ENCODE results near the gene ZFP92. TPM values are rescaled to one million over a fixed set of nuclear protein-coding genes. Genes with fewer than 3 reads are reported as not detected.

ZFP92 gene
- total and polyA plus RNA-seq, 2 experiments from 2014 or later: 0.09 TPM; not detected in 1

- TF ChIP-seq, protein P1, sequence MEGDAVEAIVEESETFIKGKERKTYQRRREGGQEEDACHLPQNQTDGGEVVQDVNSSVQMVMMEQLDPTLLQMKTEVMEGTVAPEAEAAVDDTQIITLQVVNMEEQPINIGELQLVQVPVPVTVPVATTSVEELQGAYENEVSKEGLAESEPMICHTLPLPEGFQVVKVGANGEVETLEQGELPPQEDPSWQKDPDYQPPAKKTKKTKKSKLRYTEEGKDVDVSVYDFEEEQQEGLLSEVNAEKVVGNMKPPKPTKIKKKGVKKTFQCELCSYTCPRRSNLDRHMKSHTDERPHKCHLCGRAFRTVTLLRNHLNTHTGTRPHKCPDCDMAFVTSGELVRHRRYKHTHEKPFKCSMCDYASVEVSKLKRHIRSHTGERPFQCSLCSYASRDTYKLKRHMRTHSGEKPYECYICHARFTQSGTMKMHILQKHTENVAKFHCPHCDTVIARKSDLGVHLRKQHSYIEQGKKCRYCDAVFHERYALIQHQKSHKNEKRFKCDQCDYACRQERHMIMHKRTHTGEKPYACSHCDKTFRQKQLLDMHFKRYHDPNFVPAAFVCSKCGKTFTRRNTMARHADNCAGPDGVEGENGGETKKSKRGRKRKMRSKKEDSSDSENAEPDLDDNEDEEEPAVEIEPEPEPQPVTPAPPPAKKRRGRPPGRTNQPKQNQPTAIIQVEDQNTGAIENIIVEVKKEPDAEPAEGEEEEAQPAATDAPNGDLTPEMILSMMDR (IDR thresholded peaks at IDR 0.05; ENCODE audit: low read depth, low read length): no peak
- H3K27ac ChIP-seq: no peak overlapping the region
- H3K4me3 ChIP-seq: no peak overlapping the region
- H3K4me1 ChIP-seq (ENCODE audit: low read depth): peaks cover 6% of the 10 kb centered on the region
- H3K27me3 ChIP-seq: no peaks in the 10 kb centered on the region
- no peaks in the 10 kb centered on the region for H3K9me3 ChIP-seq (ENCODE audit: low read depth)
- no peak for DNase-seq (ENCODE audit: low read depth in 1 of 2, low spot score in 1 of 2)
- H3K36me3 ChIP-seq: no peaks in the 10 kb centered on the region
Observed at GRCh38 chrX:153455571-153455970, 44.3 kb downstream of the ZFP92 start.

- Histone ChIP-seq H3K4me3 (no peak overlapping the region), H3K27me3 (no peaks in the 10 kb centered on the region), H3K36me3 (no peaks in the 10 kb centered on the region), H3K27ac (no peak overlapping the region), H3K4me1 (ENCODE audit: low read depth) (peaks cover 6% of the 10 kb centered on the region), H3K9me3 (ENCODE audit: low read depth) (no peaks in the 10 kb centered on the region)
- no peak for DNase-seq (ENCODE audit: low read depth in 1 of 2, low spot score in 1 of 2)
- TF ChIP-seq, protein P1 (IDR thresholded peaks at IDR 0.05; ENCODE audit: low read depth, low read length): no peak
Observed at GRCh38 chrX:153456161-153456560, 44.9 kb downstream of the ZFP92 start.

GRCh38 chrX:153456704-153457103, 45.4 kb downstream of the ZFP92 start:
- Histone ChIP-seq H3K4me3 (no peak overlapping the region), H3K27ac (no peak overlapping the region), H3K27me3 (no peaks in the 10 kb centered on the region), H3K9me3 (ENCODE audit: low read depth) (no peaks in the 10 kb centered on the region), H3K36me3 (no peaks in the 10 kb centered on the region), H3K4me1 (ENCODE audit: low read depth) (peaks cover 2% of the 10 kb centered on the region)
- TF ChIP-seq, protein P1 (IDR thresholded peaks at IDR 0.05; ENCODE audit: low read depth, low read length): no peak
- DNase-seq (ENCODE audit: low read depth in 1 of 2, low spot score in 1 of 2): no peak

DNA sequence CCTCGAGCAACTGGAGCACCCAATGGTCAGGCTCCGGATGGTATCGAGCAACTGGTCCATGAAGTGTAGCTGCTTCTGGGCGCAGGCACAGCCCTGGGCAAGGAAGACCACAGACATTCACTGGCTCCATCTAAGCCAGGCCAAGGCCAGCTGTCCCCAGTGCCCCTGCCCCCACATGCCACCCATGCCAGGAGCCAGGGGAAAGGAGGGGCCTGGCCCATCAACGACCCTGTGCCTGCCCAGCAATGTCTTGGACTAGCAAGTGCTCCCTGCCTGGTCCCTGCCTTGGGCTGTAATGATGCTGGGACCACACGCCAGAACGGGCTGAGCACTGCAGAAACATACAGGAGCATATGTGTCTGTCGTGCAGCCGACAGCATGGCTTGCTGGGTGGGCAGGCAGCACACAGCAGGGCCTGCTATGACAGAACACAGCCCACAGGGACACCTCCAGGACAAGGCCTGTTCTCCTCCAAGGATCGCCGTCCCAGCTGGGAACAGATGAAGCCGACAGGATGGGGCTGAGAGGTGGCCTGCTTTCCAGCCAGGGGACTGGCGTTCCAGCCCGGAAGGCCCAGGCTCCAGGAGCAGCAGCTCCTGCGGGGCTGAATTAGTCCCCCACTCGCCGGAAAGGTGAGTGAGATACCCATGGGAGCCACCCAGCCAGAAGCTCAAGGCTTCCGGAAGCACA, 46.0 kb downstream of the ZFP92 start:
- Histone ChIP-seq H3K9me3 (ENCODE audit: low read depth) (no peaks in the 10 kb centered on the region), H3K27ac (no peak overlapping the region), H3K4me1 (ENCODE audit: low read depth) (no peaks in the 10 kb centered on the region), H3K36me3 (no peaks in the 10 kb centered on the region), H3K4me3 (no peak overlapping the region), H3K27me3 (no peaks in the 10 kb centered on the region)
- TF ChIP-seq, protein P1 (IDR thresholded peaks at IDR 0.05; ENCODE audit: low read depth, low read length): no peak
- no peak for DNase-seq (ENCODE audit: low read depth in 1 of 2, low spot score in 1 of 2)

- TF ChIP-seq, protein P1 (IDR thresholded peaks at IDR 0.05; ENCODE audit: low read depth, low read length): no peak
- no peak overlapping the region for H3K27ac ChIP-seq
- H3K4me1 ChIP-seq (ENCODE audit: low read depth): no peaks in the 10 kb centered on the region
- no peak for DNase-seq (ENCODE audit: low read depth in 1 of 2, low spot score in 1 of 2)
- no peak overlapping the region for H3K4me3 ChIP-seq
- no peaks in the 10 kb centered on the region for H3K27me3 ChIP-seq
- no peaks in the 10 kb centered on the region for H3K36me3 ChIP-seq
- no peaks in the 10 kb centered on the region for H3K9me3 ChIP-seq (ENCODE audit: low read depth)
Observed at GRCh38 chrX:153457827-153458466, 46.7 kb downstream of the ZFP92 start.
